HepG2 (cell line): ENCODE data around the gene NME2. TPM values are rescaled to one million over a fixed set of nuclear protein-coding genes. Genes with fewer than 3 reads are reported as not detected.
A peak's percentile ranks its signal among the peaks of the same experiment; 100 is the strongest.

Source experiments
- AKAP8 ChIP-seq: sonication (generic); formaldehyde crosslinking; IDR thresholded peaks from 2 replicates; pipeline ENCODE4 v1.5.1; 2020; ENCODE audit warnings: mild to moderate bottlenecking, missing genetic modification reagents
- FOXA1 ChIP-seq, 2 experiments: fragments of 450-650 bp in 1 of 2; sonication (generic) in 1 of 2; formaldehyde crosslinking in 1 of 2; IDR thresholded peaks; 2 replicates each; pipeline versions ENCODE4 v1.4.0 to v1.6.1; 2016 to 2020; ENCODE audit warnings: missing genetic modification reagents in 1 of 2
- FOXK1 ChIP-seq: sonication (generic); formaldehyde crosslinking; IDR thresholded peaks from 2 replicates; pipeline ENCODE4 v1.4.0; 2020; ENCODE audit warnings: low read depth, missing genetic modification reagents, borderline replicate concordance
- ISL2 ChIP-seq: sonication (generic); formaldehyde crosslinking; IDR thresholded peaks from 2 replicates; pipeline ENCODE4 v1.5.0; 2020; ENCODE audit warnings: missing genetic modification reagents
- KDM5A ChIP-seq: fragments of 200-600 bp; sonication (generic); IDR thresholded peaks from 2 replicates; pipeline ENCODE4 v1.7.0; 2018; ENCODE audit warnings: antibody characterized with exemption, mild to moderate bottlenecking, low read length, borderline replicate concordance
- NFRKB ChIP-seq: fragments of 450-650 bp; IDR thresholded peaks from 2 replicates; pipeline ENCODE4 v1.6.1; 2017
- RFX1 ChIP-seq: fragments of 450-650 bp; IDR thresholded peaks from 2 replicates; pipeline ENCODE4 v1.6.1; 2017
- SMARCE1 ChIP-seq: fragments of 450-650 bp; IDR thresholded peaks from 2 replicates; pipeline ENCODE4 v1.6.1; 2017; ENCODE audit warnings: borderline replicate concordance
- SOX6 ChIP-seq, 2 experiments: fragments of 450-650 bp in 1 of 2; sonication (generic) in 1 of 2; formaldehyde crosslinking in 1 of 2; IDR thresholded peaks; 2 replicates each; pipeline versions ENCODE4 v1.4.0 to v1.6.1; 2017 to 2020; ENCODE audit warnings: antibody characterized with exemption in 1 of 2, mild to moderate bottlenecking in 1 of 2, missing genetic modification reagents in 1 of 2
- SRF ChIP-seq: IDR thresholded peaks from 2 replicates; pipeline ENCODE4 v1.6.1; 2011; ENCODE audit warnings: mild to moderate bottlenecking, low read depth, low read length, moderate library complexity
- ZNF251 ChIP-seq: sonication (generic); formaldehyde crosslinking; IDR thresholded peaks from 2 replicates; pipeline ENCODE4 v1.9.0; 2021; ENCODE audit warnings: mild to moderate bottlenecking, missing genetic modification reagents
- ZNF3 ChIP-seq: IDR thresholded peaks from 2 replicates; pipeline ENCODE4 v1.7.0; 2017; ENCODE audit warnings: inconsistent platforms
- polyA plus RNA-seq, 8 experiments: library from polyadenylated mRNA; depleted of rRNA in 3 of 8; stranded (reverse) in 7 of 8; unstranded in 1 of 8; fragments of >200 nt; fragmentation: Illumina TruSeq in 4 of 8; extraction: Trizol in 4 of 8; gene quantifications; 2 replicates each; pipeline versions ENCODE4 v1.2.1 to v1.2.3, GENCODE V29; 2011 to 2016; ENCODE audit warnings: low read depth in 4 of 8, missing spikeins in 1 of 8, mixed read lengths in 1 of 8; ENCODE audit not compliant: insufficient read depth in 1 of 8
- total RNA-seq, 5 experiments: library from RNA; depleted of rRNA; stranded (reverse); fragments of >200 nt; fragmentation: Illumina TruSeq; extraction: Trizol; gene quantifications; 2 replicates each; pipeline ENCODE4 v1.2.3, GENCODE V29; 2016; ENCODE audit warnings: low read depth in 1 of 5
- TF ChIP-seq, protein P1 (sequence below): IDR thresholded peaks from 2 replicates; pipeline ENCODE4 v1.6.1; 2016
- TF ChIP-seq, protein P2 (sequence below): IDR thresholded peaks from 2 replicates; pipeline ENCODE4 v1.6.1; 2016; ENCODE audit warnings: low read depth, control low read depth
- TF ChIP-seq, protein P3 (sequence below): sonication (generic); formaldehyde crosslinking; IDR thresholded peaks from 2 replicates; pipeline ENCODE4 v1.4.0; 2020; ENCODE audit warnings: mild to moderate bottlenecking, missing genetic modification reagents
- TF ChIP-seq, protein P4 (sequence below): sonication (generic); formaldehyde crosslinking; IDR thresholded peaks from 2 replicates; pipeline ENCODE4 v1.4.0; 2020; ENCODE audit warnings: mild to moderate bottlenecking, missing genetic modification reagents
- TF ChIP-seq, protein P5 (sequence below): sonication (generic); formaldehyde crosslinking; IDR thresholded peaks from 2 replicates; pipeline ENCODE4 v1.4.0; 2020; ENCODE audit warnings: mild to moderate bottlenecking, missing genetic modification reagents

The NME2 gene
- total and polyA plus RNA-seq, 2 of the 13 experiments (the other 11 are each of a cell fraction or from before 2014, with no cell fraction given), result 790 to 1,213 TPM

DNA sequence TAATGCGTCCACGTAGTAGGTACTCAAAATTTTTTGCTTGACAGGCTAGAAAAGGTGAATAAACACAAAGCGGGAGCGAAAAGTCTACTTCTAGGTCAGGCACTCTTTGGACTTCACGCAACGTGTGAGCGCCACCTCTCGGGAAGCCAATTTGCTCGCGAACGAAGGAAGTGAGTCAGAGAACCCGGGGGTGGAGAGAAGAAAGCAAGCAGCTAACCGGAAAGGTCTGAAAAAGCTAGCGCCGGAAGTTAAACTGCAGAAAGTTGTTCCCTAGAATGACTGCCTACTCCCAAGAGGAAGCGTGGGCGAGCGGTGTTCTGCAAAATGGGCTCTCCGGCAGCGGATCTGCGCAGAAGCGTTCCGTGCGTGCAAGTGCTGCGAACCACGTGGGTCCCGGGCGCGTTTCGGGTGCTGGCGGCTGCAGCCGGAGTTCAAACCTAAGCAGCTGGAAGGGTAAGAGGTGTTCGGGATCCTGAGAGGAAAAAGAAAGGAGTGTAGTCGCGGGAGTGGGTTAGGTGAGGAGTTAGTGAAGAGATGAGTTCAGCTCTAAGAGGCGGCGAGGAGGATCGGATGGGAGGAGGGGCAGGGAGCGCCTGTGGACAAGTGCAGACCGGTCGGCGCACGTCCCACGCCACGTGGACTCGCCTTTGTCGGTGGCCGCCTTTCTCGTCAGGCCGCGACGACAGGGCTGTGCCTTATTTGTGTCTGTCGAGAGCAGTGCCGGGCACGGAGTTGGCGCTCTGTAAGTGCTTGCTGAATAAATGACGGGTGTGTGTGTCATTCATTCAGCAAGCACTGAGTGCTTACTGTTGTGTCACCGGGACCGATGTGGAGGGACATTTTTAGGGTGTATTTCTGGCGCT, 12.8 kb upstream of the NME2 start, which contains the start of gene NME1 (continued):
- TF ChIP-seq SOX6 (IDR thresholded peaks at IDR 0.05) (no peak), SOX6 (CRISPR knock-in tag; IDR thresholded peaks at IDR 0.05) (peak; percentile 90), ZNF3 (CRISPR knock-in tag) (peak; percentile 81; the same call in 1 of the 2 replicates), ZNF251 (CRISPR knock-in tag) (0 out of 2 replicates have a peak, but pooled peaks have one; percentile 79), NFRKB (no peak), FOXK1 (CRISPR knock-in tag) (peak; percentile 99), ISL2 (CRISPR knock-in tag) (peak; percentile 95), AKAP8 (CRISPR knock-in tag) (peak; percentile 92; the same call in 1 of the 2 replicates), SRF (peak; percentile 89), KDM5A (peak; percentile 98), FOXA1 (IDR thresholded peaks at IDR 0.05) (no peak), FOXA1 (CRISPR knock-in tag; IDR thresholded peaks at IDR 0.05) (peak; percentile 68; the same call in 1 of the 2 replicates), SMARCE1 (no peak), RFX1 (no peak)
- TF ChIP-seq, protein P1, sequence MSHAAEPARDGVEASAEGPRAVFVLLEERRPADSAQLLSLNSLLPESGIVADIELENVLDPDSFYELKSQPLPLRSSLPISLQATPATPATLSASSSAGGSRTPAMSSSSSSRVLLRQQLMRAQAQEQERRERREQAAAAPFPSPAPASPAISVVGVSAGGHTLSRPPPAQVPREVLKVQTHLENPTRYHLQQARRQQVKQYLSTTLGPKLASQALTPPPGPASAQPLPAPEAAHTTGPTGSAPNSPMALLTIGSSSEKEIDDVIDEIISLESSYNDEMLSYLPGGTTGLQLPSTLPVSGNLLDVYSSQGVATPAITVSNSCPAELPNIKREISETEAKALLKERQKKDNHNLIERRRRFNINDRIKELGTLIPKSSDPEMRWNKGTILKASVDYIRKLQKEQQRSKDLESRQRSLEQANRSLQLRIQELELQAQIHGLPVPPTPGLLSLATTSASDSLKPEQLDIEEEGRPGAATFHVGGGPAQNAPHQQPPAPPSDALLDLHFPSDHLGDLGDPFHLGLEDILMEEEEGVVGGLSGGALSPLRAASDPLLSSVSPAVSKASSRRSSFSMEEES, result peak; percentile 95
- TF ChIP-seq, protein P2, sequence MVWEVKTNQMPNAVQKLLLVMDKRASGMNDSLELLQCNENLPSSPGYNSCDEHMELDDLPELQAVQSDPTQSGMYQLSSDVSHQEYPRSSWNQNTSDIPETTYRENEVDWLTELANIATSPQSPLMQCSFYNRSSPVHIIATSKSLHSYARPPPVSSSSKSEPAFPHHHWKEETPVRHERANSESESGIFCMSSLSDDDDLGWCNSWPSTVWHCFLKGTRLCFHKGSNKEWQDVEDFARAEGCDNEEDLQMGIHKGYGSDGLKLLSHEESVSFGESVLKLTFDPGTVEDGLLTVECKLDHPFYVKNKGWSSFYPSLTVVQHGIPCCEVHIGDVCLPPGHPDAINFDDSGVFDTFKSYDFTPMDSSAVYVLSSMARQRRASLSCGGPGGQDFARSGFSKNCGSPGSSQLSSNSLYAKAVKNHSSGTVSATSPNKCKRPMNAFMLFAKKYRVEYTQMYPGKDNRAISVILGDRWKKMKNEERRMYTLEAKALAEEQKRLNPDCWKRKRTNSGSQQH (CRISPR knock-in tag), result peak; percentile 99
- TF ChIP-seq, protein P3, sequence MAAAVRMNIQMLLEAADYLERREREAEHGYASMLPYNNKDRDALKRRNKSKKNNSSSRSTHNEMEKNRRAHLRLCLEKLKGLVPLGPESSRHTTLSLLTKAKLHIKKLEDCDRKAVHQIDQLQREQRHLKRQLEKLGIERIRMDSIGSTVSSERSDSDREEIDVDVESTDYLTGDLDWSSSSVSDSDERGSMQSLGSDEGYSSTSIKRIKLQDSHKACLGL (CRISPR knock-in tag), result peak; percentile 100
- TF ChIP-seq, protein P4, sequence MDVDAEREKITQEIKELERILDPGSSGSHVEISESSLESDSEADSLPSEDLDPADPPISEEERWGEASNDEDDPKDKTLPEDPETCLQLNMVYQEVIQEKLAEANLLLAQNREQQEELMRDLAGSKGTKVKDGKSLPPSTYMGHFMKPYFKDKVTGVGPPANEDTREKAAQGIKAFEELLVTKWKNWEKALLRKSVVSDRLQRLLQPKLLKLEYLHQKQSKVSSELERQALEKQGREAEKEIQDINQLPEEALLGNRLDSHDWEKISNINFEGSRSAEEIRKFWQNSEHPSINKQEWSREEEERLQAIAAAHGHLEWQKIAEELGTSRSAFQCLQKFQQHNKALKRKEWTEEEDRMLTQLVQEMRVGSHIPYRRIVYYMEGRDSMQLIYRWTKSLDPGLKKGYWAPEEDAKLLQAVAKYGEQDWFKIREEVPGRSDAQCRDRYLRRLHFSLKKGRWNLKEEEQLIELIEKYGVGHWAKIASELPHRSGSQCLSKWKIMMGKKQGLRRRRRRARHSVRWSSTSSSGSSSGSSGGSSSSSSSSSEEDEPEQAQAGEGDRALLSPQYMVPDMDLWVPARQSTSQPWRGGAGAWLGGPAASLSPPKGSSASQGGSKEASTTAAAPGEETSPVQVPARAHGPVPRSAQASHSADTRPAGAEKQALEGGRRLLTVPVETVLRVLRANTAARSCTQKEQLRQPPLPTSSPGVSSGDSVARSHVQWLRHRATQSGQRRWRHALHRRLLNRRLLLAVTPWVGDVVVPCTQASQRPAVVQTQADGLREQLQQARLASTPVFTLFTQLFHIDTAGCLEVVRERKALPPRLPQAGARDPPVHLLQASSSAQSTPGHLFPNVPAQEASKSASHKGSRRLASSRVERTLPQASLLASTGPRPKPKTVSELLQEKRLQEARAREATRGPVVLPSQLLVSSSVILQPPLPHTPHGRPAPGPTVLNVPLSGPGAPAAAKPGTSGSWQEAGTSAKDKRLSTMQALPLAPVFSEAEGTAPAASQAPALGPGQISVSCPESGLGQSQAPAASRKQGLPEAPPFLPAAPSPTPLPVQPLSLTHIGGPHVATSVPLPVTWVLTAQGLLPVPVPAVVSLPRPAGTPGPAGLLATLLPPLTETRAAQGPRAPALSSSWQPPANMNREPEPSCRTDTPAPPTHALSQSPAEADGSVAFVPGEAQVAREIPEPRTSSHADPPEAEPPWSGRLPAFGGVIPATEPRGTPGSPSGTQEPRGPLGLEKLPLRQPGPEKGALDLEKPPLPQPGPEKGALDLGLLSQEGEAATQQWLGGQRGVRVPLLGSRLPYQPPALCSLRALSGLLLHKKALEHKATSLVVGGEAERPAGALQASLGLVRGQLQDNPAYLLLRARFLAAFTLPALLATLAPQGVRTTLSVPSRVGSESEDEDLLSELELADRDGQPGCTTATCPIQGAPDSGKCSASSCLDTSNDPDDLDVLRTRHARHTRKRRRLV (CRISPR knock-in tag), result peak; percentile 82; the same call in 1 of the 2 replicates
- TF ChIP-seq, protein P5, sequence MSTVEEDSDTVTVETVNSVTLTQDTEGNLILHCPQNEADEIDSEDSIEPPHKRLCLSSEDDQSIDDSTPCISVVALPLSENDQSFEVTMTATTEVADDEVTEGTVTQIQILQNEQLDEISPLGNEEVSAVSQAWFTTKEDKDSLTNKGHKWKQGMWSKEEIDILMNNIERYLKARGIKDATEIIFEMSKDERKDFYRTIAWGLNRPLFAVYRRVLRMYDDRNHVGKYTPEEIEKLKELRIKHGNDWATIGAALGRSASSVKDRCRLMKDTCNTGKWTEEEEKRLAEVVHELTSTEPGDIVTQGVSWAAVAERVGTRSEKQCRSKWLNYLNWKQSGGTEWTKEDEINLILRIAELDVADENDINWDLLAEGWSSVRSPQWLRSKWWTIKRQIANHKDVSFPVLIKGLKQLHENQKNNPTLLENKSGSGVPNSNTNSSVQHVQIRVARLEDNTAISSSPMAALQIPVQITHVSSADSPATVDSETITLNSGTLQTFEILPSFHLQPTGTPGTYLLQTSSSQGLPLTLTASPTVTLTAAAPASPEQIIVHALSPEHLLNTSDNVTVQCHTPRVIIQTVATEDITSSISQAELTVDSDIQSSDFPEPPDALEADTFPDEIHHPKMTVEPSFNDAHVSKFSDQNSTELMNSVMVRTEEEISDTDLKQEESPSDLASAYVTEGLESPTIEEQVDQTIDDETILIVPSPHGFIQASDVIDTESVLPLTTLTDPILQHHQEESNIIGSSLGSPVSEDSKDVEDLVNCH (CRISPR knock-in tag), result 0 out of 2 replicates have a peak, but pooled peaks have one; percentile 88
